OCI-LY7 (cell line): ENCODE measurements around the gene SLC30A7. TPM values are rescaled to one million over a fixed set of nuclear protein-coding genes. Genes with fewer than 3 reads are reported as not detected.
"Not testable (repeated sequence)": the region's sequence is repeated elsewhere in the genome, so short reads cannot be mapped to it uniquely, and the experiment has no call there.

Experiments used
- BruUV-seq: library from RNA; stranded (reverse); fragments of 400-500 nt; replicated peaks from 2 replicates; lab custom pipeline; 2021; lab: Mats Ljungman, UMichigan
- CTCF ChIA-PET: fragments of 300-600 bp; sonication (Branson Sonifier 250); formaldehyde crosslinking; loops from one replicate; lab custom pipeline; 2022; ENCODE audit warnings: antibody characterized with exemption; ENCODE audit not compliant: unreplicated experiment; lab: Charles Lee
- POLR2A ChIA-PET: fragments of 300-600 bp; sonication (Branson Sonifier 250); formaldehyde crosslinking; loops from one replicate; lab custom pipeline; 2022; ENCODE audit warnings: antibody characterized with exemption; lab: Charles Lee
- DNase-seq: peaks from one replicate; pipeline ENCODE4 v3.0.0-alpha.2; 2015; ENCODE audit warnings: low spot score
- H2AFZ ChIP-seq: fragments of 200-600 bp; sonication (generic), shearing (Covaris generic); 2 replicates; pipeline ENCODE4 v1.6.1; 2014; ENCODE audit warnings: mild to moderate bottlenecking, antibody characterized with exemption, low read length, moderate library complexity
- H3K27ac ChIP-seq: fragments of 200-600 bp; sonication (generic); 2 replicates; pipeline ENCODE4 v1.5.1; 2014; ENCODE audit warnings: mixed run types, low read depth, mild to moderate bottlenecking, moderate library complexity, low read length, inconsistent platforms; ENCODE audit not compliant: poor library complexity, severe bottlenecking
- H3K36me3 ChIP-seq: fragments of 200-600 bp; sonication (generic); 2 replicates; pipeline ENCODE4 v1.6.1; 2014; ENCODE audit warnings: mild to moderate bottlenecking, antibody characterized with exemption, low read length, moderate library complexity, mixed read lengths; ENCODE audit not compliant: insufficient read depth
- H3K4me1 ChIP-seq: fragments of 200-600 bp; sonication (generic); 2 replicates; pipeline ENCODE4 v1.5.1; 2014; ENCODE audit warnings: mild to moderate bottlenecking, low read length; ENCODE audit not compliant: insufficient read depth, poor library complexity, severe bottlenecking
- H3K4me2 ChIP-seq: fragments of 200-600 bp; sonication (generic); 2 replicates; pipeline ENCODE4 v1.6.1; 2014; ENCODE audit warnings: mild to moderate bottlenecking, low read length
- H3K4me3 ChIP-seq: fragments of 200-600 bp; sonication (generic); 2 replicates; pipeline ENCODE4 v1.5.1; 2014; ENCODE audit warnings: mild to moderate bottlenecking, low read depth, low read length; ENCODE audit not compliant: poor library complexity, severe bottlenecking
- H3K79me2 ChIP-seq: fragments of 200-600 bp; sonication (generic); 2 replicates; pipeline ENCODE4 v1.6.1; 2016; ENCODE audit warnings: low read depth, mild to moderate bottlenecking, low read length, moderate library complexity, mixed read lengths; ENCODE audit not compliant: insufficient read depth
- H3K9me2 ChIP-seq: fragments of 200-600 bp; sonication (generic); 2 replicates; pipeline ENCODE4 v1.6.1; 2016; ENCODE audit warnings: mild to moderate bottlenecking, low read length, mixed read lengths; ENCODE audit not compliant: insufficient read depth
- H3K9me3 ChIP-seq: fragments of 200-600 bp; sonication (generic); 2 replicates; pipeline ENCODE4 v1.6.1; 2014; ENCODE audit warnings: mild to moderate bottlenecking, mixed run types, low read length, mixed read lengths
- H4K20me1 ChIP-seq: fragments of 200-600 bp; sonication (generic); 2 replicates; pipeline ENCODE4 v1.6.1; 2014; ENCODE audit warnings: mild to moderate bottlenecking, antibody characterized with exemption, low read length, moderate library complexity, mixed read lengths; ENCODE audit not compliant: insufficient read depth
- CTCF ChIP-seq: fragments of 200-600 bp; sonication (generic); conservative IDR thresholded peaks from 2 replicates; pipeline ENCODE4 v1.5.1; 2014; ENCODE audit warnings: mild to moderate bottlenecking, antibody characterized with exemption, low read length, moderate library complexity, mixed read lengths
- EZH2phosphoT487 ChIP-seq: fragments of 200-600 bp; sonication (generic); IDR thresholded peaks from 2 replicates; pipeline ENCODE4 v1.6.1; 2018; ENCODE audit warnings: low read depth, borderline replicate concordance, mild to moderate bottlenecking, mixed run types, antibody characterized with exemption, low read length, moderate library complexity, mixed read lengths
- intact Hi-C: fragments of 100-400 bp; cut with micrococcal nuclease; formaldehyde crosslinking; loops from one replicate; pipeline ENCODE4 v1.10.0; 2022; ENCODE audit not compliant: unreplicated experiment
- total RNA-seq, 2 experiments: library from RNA; depleted of rRNA in 1 of 2; stranded (reverse); fragments of >200 nt in 1 of 2; shearing (Covaris generic) in 1 of 2; gene quantifications; 2 replicates each; pipeline ENCODE4 v1.2.3, GENCODE V29; 2014 to 2022

Gene SLC30A7
- total RNA-seq, 2 experiments from 2014 or later: 8.6 to 15.3 TPM

- Histone ChIP-seq H4K20me1 (no peaks in the 10 kb centered on the region), H3K9me3 (no peaks in the 10 kb centered on the region), H3K4me1 (no peaks in the 10 kb centered on the region), H3K4me2 (no peak overlapping the region), H3K9me2 (no peaks in the 10 kb centered on the region), H3K79me2 (no peaks in the 10 kb centered on the region), H2AFZ (no peak overlapping the region), H3K36me3 (no peaks in the 10 kb centered on the region), H3K27ac (no peak overlapping the region), H3K4me3 (no peak overlapping the region)
- no TSS peak for BruUV-seq
- CTCF ChIA-PET: no interaction called here
- intact Hi-C loops: no loop called here
- TF ChIP-seq CTCF (no peak), EZH2phosphoT487 (no peak)
- DNase-seq: no peak
- POLR2A ChIA-PET: interaction anchor here (2.1 kb wide), 1 partner anchor 13 kb away, joined by 4 read pairs; no protein-coding TSS in a partner anchor
Measured at GRCh38 chr1:100881687-100882086, 14.2 kb upstream of the SLC30A7 start.

GRCh38 chr1:100882698-100883097, 13.2 kb upstream of the SLC30A7 start:
- no peaks in the 10 kb centered on the region for H3K36me3 ChIP-seq
- H2AFZ ChIP-seq: no peak overlapping the region
- no peaks in the 10 kb centered on the region for H3K79me2 ChIP-seq
- no peaks in the 10 kb centered on the region for H3K9me3 ChIP-seq
- H3K4me1 ChIP-seq: no peaks in the 10 kb centered on the region
- BruUV-seq: no TSS peak
- CTCF ChIA-PET: no interaction called here
- POLR2A ChIA-PET: no interaction called here
- H4K20me1 ChIP-seq: no peaks in the 10 kb centered on the region
- intact Hi-C loops: no loop called here
- no peak overlapping the region for H3K27ac ChIP-seq
- H3K4me2 ChIP-seq: no peak overlapping the region
- TF ChIP-seq EZH2phosphoT487 (no peak), CTCF (no peak)
- DNase-seq: no peak
- no peaks in the 10 kb centered on the region for H3K9me2 ChIP-seq
- no peak overlapping the region for H3K4me3 ChIP-seq

GRCh38 chr1:100883963-100884362, 11.9 kb upstream of the SLC30A7 start:
- CTCF ChIA-PET: no interaction called here
- H3K4me2 ChIP-seq: no peak overlapping the region

GRCh38 chr1:100889007-100889406, 6.9 kb upstream of the SLC30A7 start:
- Histone ChIP-seq H3K4me1 (peaks cover 12% of the 10 kb centered on the region), H3K36me3 (peaks cover 26% of the 10 kb centered on the region), H3K9me3 (peaks cover 31% of the 10 kb centered on the region; the same call in 1 of the 2 replicates)
- CTCF ChIA-PET, H3K4me3 ChIP-seq, POLR2A ChIA-PET, H3K4me2 ChIP-seq, BruUV-seq, H3K79me2 ChIP-seq, H2AFZ ChIP-seq, H3K9me2 ChIP-seq, intact Hi-C loops, DNase-seq, H3K27ac ChIP-seq, H4K20me1 ChIP-seq: not testable (repeated sequence)

More at GRCh38 chr1:100883963-100884362, 11.9 kb upstream of the SLC30A7 start:
- intact Hi-C loops: no loop called here
- Histone ChIP-seq H2AFZ (no peak overlapping the region), H3K36me3 (peaks cover 9% of the 10 kb centered on the region), H3K4me1 (no peaks in the 10 kb centered on the region), H3K27ac (no peak overlapping the region), H4K20me1 (no peaks in the 10 kb centered on the region), H3K9me2 (no peaks in the 10 kb centered on the region), H3K79me2 (no peaks in the 10 kb centered on the region), H3K9me3 (peaks cover 7% of the 10 kb centered on the region; the same call in 1 of the 2 replicates), H3K4me3 (no peak overlapping the region)
- DNase-seq: no peak
- no TSS peak for BruUV-seq
- TF ChIP-seq CTCF (peak; percentile 30; the same call in 1 of the 2 replicates), EZH2phosphoT487 (no peak)
- POLR2A ChIA-PET: no interaction called here
